RPMI8226 (cell line): ENCODE measurements around the gene CARMIL3.
"Not testable (repeated sequence)": the region's sequence is repeated elsewhere in the genome, so short reads cannot be mapped to it uniquely, and the experiment has no call there.

Experiments
- DNase-seq: peaks from one replicate; pipeline ENCODE4 v3.0.0-alpha.2; 2015

The CARMIL3 gene

GRCh38 chr14:24037658-24038037, 14.2 kb upstream of the CARMIL3 start:
- no peak for DNase-seq

- no peak for DNase-seq
These were observed 13.1 kb upstream of the CARMIL3 start for GRCh38 chr14:24038686-24039085.

- DNase-seq = no peak
These were observed 11.1 kb upstream of the CARMIL3 start for GRCh38 chr14:24040692-24041091.

GRCh38 chr14:24042746-24043145, 9.1 kb upstream of the CARMIL3 start:
- peak; percentile 20 for DNase-seq

- not testable (repeated sequence) for DNase-seq
These were observed 2.8 kb upstream of the CARMIL3 start for GRCh38 chr14:24049002-24049401.

- DNase-seq = not testable (repeated sequence)
These were observed 1.1 kb upstream of the CARMIL3 start for GRCh38 chr14:24050753-24051152.

GRCh38 chr14:24051176-24051788, 527 bp upstream of the CARMIL3 start:
- DNase-seq = no peak

GRCh38 chr14:24052656-24053547, 1.1 kb downstream of the CARMIL3 start:
- DNase-seq = no peak

GRCh38 chr14:24053548-24054323, 1.9 kb downstream of the CARMIL3 start:
- DNase-seq = no peak

GRCh38 chr14:24054324-24054641, 2.5 kb downstream of the CARMIL3 start:
- DNase-seq = no peak

- no peak for DNase-seq
These were observed 2.8 kb downstream of the CARMIL3 start for GRCh38 chr14:24054646-24055045.

- DNase-seq = no peak
These were observed 4.4 kb downstream of the CARMIL3 start for GRCh38 chr14:24055971-24056799.

- no peak for DNase-seq
These were observed 5.0 kb downstream of the CARMIL3 start for GRCh38 chr14:24056800-24057184.

GRCh38 chr14:24057271-24057670, 5.5 kb downstream of the CARMIL3 start:
- no peak for DNase-seq

- no peak for DNase-seq
These were observed 6.1 kb downstream of the CARMIL3 start for GRCh38 chr14:24057867-24058259.

- peak; percentile 60 for DNase-seq
These were observed 6.6 kb downstream of the CARMIL3 start for GRCh38 chr14:24058260-24058950.

GRCh38 chr14:24058951-24059475, 7.2 kb downstream of the CARMIL3 start:
- no peak for DNase-seq

- no peak for DNase-seq
These were observed 8.1 kb downstream of the CARMIL3 start for GRCh38 chr14:24059841-24060388.

- DNase-seq = no peak
These were observed 8.6 kb downstream of the CARMIL3 start for GRCh38 chr14:24060443-24060842.

GRCh38 chr14:24060984-24061913, 9.4 kb downstream of the CARMIL3 start:
- DNase-seq = no peak
